NCI-H526 (cell line): ENCODE data around the gene LRGUK.
"Not testable (repeated sequence)": the region's sequence is repeated elsewhere in the genome, so short reads cannot be mapped to it uniquely, and the experiment has no call there.

ENCODE experiments used
- DNase-seq, 2 experiments: peaks; one replicate each; lab custom pipeline; 2025; lab: John Stamatoyannopoulos, UW

Gene LRGUK

GRCh38 chr7:134246347-134246746 is 119.2 kb downstream of the LRGUK start:
- DNase-seq: no peak

- DNase-seq: no peak
These were observed 119.6 kb downstream of the LRGUK start for GRCh38 chr7:134246761-134247160.

- DNase-seq: peak in 1 of 2 experiments; percentile 59
These were observed 121.1 kb downstream of the LRGUK start for GRCh38 chr7:134248196-134248595.

GRCh38 chr7:134254311-134254710 is 127.2 kb downstream of the LRGUK start:
- peak in 1 of 2 experiments; percentile 68 for DNase-seq

- DNase-seq: peak in 1 of 2 experiments; percentile 38
These were observed 128.7 kb downstream of the LRGUK start for GRCh38 chr7:134255814-134256213.

- DNase-seq: no peak
These were observed 135.2 kb downstream of the LRGUK start for GRCh38 chr7:134262322-134262721.

- DNase-seq: no peak
These were observed 149.8 kb downstream of the LRGUK start for GRCh38 chr7:134276951-134277350.

- no peak for DNase-seq
These were observed 151.5 kb downstream of the LRGUK start for GRCh38 chr7:134278502-134279153.

- no peak for DNase-seq
These were observed 152.2 kb downstream of the LRGUK start for GRCh38 chr7:134279336-134279735.

GRCh38 chr7:134279898-134280297 is 152.8 kb downstream of the LRGUK start:
- DNase-seq: no peak

GRCh38 chr7:134280508-134280907 is 153.4 kb downstream of the LRGUK start:
- DNase-seq: no peak

- DNase-seq: no peak
These were observed 156.9 kb downstream of the LRGUK start for GRCh38 chr7:134284011-134284410.

- no peak for DNase-seq
These were observed 157.8 kb downstream of the LRGUK start for GRCh38 chr7:134284952-134285351.

- no peak for DNase-seq
These were observed 160.9 kb downstream of the LRGUK start for GRCh38 chr7:134287916-134288659.

- no peak for DNase-seq
These were observed 162.3 kb downstream of the LRGUK start for GRCh38 chr7:134289423-134289822.

GRCh38 chr7:134289841-134290240 is 162.7 kb downstream of the LRGUK start:
- no peak for DNase-seq

- no peak for DNase-seq
These were observed 163.1 kb downstream of the LRGUK start for GRCh38 chr7:134290286-134290685.

GRCh38 chr7:134293002-134293740 is 166.0 kb downstream of the LRGUK start:
- DNase-seq: no peak

- DNase-seq: not testable (repeated sequence)
These were observed 168.8 kb downstream of the LRGUK start for GRCh38 chr7:134295982-134296381.

GRCh38 chr7:134297489-134297888 is 170.3 kb downstream of the LRGUK start:
- DNase-seq: no peak

GRCh38 chr7:134298902-134299683 is 172.0 kb downstream of the LRGUK start:
- DNase-seq: peak in 1 of 2 experiments; percentile 64

- no peak for DNase-seq
These were observed 173.8 kb downstream of the LRGUK start for GRCh38 chr7:134300988-134301387.
